Mesangial cell (primary cell): ENCODE measurements around the gene MED20. TPM values are rescaled to one million over a fixed set of nuclear protein-coding genes. Genes with fewer than 3 reads are reported as not detected.

ENCODE experiments used
- total RNA-seq: library from RNA; depleted of rRNA; stranded (reverse); fragments of >200 nt; gene quantifications from 2 replicates; pipeline ENCODE4 v1.2.3, GENCODE V29; 2015

The MED20 gene, protein sequence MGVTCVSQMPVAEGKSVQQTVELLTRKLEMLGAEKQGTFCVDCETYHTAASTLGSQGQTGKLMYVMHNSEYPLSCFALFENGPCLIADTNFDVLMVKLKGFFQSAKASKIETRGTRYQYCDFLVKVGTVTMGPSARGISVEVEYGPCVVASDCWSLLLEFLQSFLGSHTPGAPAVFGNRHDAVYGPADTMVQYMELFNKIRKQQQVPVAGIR
- total RNA-seq, result 19.9 and 26.2 TPM in 2 replicates

DNA sequence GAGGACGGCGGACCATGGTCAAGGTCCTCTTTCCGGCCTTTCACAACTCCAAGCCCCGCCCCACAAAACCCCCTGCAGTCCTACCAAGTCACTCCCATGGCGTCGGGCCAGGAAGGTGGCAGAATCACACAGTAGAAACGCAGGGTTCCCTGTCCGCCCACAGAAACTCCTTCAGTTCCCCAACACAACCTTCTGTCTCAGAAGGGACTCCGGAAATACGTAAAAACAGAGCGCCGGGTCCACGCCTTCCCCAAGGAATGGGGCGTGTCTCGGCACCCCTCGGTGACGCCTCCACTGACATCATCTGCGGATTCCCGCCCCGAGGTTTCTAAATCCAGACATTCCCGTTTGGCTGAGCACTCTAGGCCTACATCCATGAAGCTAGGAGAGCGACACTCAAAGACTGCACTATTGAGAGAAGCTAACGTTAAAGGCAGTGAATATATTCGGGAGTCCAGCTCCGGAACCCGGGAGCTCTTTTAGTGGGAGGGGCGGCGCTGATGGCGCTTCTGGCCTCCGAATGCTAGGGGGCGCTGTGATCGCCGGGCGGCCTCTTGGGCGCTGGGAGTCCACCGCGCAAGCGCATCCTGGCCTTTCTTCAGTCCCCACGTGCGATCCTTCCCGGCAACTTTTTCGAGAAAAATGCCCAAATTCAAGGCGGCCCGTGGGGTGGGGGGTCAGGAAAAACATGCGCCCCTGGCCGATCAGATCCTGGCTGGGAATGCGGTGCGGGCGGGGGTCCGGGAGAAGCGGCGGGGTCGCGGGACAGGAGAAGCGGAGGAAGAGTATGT is at the start of gene MED20, which contains the start of gene BYSL:
TSS of gene MED20 (minus strand) at position 219 of the 791 bp plus-strand sequence. CDS start at position 98, 121 bp downstream.
TSS of gene BYSL (plus strand) at position 579 of the 791 bp plus-strand sequence. CDS start at position 643, 64 bp downstream.

DNA sequence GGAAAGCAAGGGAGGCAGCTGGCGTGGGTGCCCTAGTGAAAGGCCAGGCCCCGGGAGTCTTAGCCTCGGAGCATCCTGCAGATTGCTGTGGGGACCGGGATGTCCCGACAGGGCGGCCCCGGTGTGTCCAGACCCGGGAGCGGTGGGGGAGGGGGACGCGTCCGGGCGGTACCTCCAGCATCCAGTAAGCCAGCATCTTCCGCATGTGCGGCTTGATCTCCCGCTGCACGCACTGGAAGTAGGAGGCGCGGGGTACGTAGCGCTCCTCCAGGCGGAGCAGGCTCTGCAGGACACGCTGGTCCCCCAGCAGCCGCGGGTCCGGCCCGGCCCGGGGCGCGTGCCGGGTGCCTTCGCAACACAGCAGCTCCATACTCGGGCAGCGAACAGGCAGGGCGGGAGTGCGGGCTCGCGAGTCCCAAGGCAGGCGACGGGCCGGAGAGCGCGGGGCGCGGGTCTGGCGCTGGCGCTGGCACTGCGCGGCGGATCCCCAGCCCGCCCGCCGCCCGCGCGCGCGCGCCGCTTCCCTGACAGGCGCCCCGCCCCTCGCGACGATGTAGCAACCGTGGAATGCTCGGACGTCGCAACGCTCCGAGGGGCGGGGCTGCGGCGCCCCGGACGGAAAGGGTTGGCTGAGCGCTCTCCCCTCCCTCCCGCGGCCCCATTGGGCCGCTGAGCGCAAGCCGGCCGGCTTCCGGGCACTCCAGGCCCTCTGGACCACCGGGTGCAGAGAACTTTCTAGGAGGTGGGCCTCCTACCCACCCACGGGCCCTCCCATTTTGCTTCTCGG is 20.5 kb upstream of the MED20 start, which contains the start of gene CCND3:
TSS of gene CCND3 (minus strand) at position 529 of the 787 bp plus-strand sequence. CDS start at position 370, 159 bp downstream.

DNA sequence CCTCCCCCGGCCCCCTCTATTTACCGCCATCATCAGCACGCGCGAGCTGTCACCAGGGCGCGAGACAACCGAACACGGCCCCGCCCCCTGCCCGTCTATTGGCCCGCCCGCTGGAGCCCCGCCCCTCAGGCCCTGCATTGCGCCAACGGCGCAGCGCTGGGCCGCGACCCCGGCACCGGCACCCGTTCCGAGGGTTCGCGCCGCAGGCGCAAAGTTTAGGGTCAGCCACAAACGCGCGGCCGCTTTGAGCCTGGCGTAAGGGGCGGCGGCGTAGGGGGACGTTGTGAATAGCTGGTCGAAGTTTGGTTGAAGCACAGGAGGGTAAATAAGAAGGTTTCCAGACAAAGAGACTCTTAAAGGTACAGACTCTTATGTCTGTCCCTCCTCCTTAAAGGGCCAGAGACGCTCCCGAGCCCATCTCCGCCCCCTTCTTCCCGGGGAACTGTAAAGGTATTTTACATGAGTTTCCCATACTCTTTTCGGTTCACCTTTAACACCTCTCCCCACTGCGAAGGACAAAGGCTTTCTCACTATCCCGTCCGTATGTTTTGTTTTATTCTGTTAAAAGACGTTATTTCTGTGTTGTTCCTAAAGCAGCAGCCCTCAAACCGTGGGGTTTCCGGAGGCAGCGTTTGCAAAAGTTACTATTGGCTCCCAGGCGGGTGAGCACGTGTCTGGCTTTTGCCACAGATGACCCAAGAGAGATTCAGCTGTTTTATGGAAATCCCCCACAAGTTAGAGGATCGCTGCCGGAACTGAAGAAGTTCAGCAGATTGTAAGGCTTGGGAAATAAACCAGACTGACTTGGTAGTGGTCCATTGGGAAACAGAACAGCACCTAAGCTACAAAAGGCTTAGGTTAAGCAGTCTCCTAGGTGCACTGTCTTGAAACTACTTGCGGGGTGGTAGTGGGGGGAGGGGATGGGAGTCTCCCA is 25.4 kb downstream of the MED20 start, which contains the start of gene USP49:
TSS of gene USP49 (minus strand) at position 76 of the 934 bp plus-strand sequence. CDS start 88,392 bp downstream, outside the sequence.

Other genes with a start within 250 kb of the MED20 start
- gene TFEB, start 185.5 kb downstream of the MED20 start, total RNA-seq, result 7.8 and 13.8 TPM in 2 replicates
- gene PGC, start 173.7 kb downstream of the MED20 start, total RNA-seq, result not detected in 2 replicates
- 2.3 and 3.7 TPM in 2 replicates for gene FRS3, start 141.2 kb downstream of the MED20 start, total RNA-seq
- gene PRICKLE4, start 140.4 kb downstream of the MED20 start, total RNA-seq, result 0.65 and 1.3 TPM in 2 replicates
- 140 and 253 TPM in 2 replicates for gene TOMM6, start 133.4 kb downstream of the MED20 start, total RNA-seq
- 0.81 and 1.9 TPM in 2 replicates for gene USP49, start 25.8 kb downstream of the MED20 start, total RNA-seq
- gene BYSL, start 360 bp upstream of the MED20 start, total RNA-seq, result 14.1 and 19.9 TPM in 2 replicates
- 69.3 and 121 TPM in 2 replicates for gene CCND3, start 20.7 kb upstream of the MED20 start, total RNA-seq
- 19.8 and 23.3 TPM in 2 replicates for gene TAF8, start 129.4 kb upstream of the MED20 start, total RNA-seq
- gene C6orf132, start 221.5 kb upstream of the MED20 start, total RNA-seq, result 17.3 and 22.6 TPM in 2 replicates